ENCODE measurements around the gene NOX3. TPM values are rescaled to one million over a fixed set of nuclear protein-coding genes. Genes with fewer than 3 reads are reported as not detected.

NOX3 gene
- polyA plus RNA-seq, 1 donor from 2014 or later = 0.11 TPM

DNA sequence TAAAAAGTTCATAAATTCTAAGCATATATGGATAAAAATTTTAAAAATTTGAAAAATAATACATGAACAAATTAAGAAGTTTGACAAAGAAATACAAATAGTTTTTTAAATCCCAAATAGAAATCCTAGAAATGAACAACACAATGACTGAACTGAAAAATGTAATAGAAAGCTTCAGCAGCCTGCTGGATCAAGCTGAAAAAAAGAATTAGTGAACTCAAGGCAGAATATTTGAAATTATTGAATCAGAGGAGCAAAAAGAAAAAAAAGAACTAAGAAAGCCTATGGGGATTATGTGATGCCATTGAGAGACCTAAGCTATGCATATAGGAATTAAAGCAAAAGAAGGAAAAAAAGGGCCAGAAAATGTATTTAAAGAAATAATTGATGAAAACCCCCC lies 101.5 kb downstream of the NOX3 start:
- Histone ChIP-seq H3K4me2 (ENCODE audit: low read length) (no peak overlapping the region), H3K9ac (ENCODE audit: low read length) (no peak overlapping the region), H3K4me3 (ENCODE audit: low read length) (no peak overlapping the region), H3K27me3 (ENCODE audit: insufficient read depth, low read depth, low read length) (no peaks in the 10 kb centered on the region), H2AFZ (ENCODE audit: low read depth, low read length) (no peak overlapping the region), H3K9me3 (ENCODE audit: low read length) (peaks cover 6% of the 10 kb centered on the region), H3K27ac (ENCODE audit: low read length) (no peak overlapping the region), H3F3A (ENCODE audit: insufficient read depth, low read length, poor library complexity, severe bottlenecking) (no peaks in the 10 kb centered on the region), H4K20me1 (ENCODE audit: insufficient read depth) (no peaks in the 10 kb centered on the region), H3K9me2 (ENCODE audit: insufficient read depth, low read length) (no peaks in the 10 kb centered on the region), H3K79me2 (replicated peaks; ENCODE audit: insufficient read depth, low read length) (no peaks in the 10 kb centered on the region), H3K36me3 (ENCODE audit: insufficient read depth, low read length) (no peaks in the 10 kb centered on the region)
- TF ChIP-seq, protein P1, sequence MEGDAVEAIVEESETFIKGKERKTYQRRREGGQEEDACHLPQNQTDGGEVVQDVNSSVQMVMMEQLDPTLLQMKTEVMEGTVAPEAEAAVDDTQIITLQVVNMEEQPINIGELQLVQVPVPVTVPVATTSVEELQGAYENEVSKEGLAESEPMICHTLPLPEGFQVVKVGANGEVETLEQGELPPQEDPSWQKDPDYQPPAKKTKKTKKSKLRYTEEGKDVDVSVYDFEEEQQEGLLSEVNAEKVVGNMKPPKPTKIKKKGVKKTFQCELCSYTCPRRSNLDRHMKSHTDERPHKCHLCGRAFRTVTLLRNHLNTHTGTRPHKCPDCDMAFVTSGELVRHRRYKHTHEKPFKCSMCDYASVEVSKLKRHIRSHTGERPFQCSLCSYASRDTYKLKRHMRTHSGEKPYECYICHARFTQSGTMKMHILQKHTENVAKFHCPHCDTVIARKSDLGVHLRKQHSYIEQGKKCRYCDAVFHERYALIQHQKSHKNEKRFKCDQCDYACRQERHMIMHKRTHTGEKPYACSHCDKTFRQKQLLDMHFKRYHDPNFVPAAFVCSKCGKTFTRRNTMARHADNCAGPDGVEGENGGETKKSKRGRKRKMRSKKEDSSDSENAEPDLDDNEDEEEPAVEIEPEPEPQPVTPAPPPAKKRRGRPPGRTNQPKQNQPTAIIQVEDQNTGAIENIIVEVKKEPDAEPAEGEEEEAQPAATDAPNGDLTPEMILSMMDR (IDR thresholded peaks at IDR 0.05; ENCODE audit: poor library complexity, severe bottlenecking) = no peak
- TF ChIP-seq SMC3 (conservative IDR thresholded peaks at IDR 0.05; ENCODE audit: poor library complexity) = no peak
- no peak for TF ChIP-seq TAF1 (IDR thresholded peaks at IDR 0.05; ENCODE audit: low read depth)
- no peak for TF ChIP-seq MXI1 (conservative IDR thresholded peaks at IDR 0.05; ENCODE audit: poor library complexity, severe bottlenecking)
- no peak for TF ChIP-seq POLR2AphosphoS5 (IDR thresholded peaks at IDR 0.05)
- no peak for TF ChIP-seq EP300 (conservative IDR thresholded peaks at IDR 0.05; ENCODE audit: poor library complexity, severe bottlenecking)
- no peak for TF ChIP-seq EZH2 (IDR thresholded peaks at IDR 0.05; ENCODE audit: borderline replicate concordance, insufficient read depth, low read length, poor library complexity, severe bottlenecking)
- TF ChIP-seq, protein P2, sequence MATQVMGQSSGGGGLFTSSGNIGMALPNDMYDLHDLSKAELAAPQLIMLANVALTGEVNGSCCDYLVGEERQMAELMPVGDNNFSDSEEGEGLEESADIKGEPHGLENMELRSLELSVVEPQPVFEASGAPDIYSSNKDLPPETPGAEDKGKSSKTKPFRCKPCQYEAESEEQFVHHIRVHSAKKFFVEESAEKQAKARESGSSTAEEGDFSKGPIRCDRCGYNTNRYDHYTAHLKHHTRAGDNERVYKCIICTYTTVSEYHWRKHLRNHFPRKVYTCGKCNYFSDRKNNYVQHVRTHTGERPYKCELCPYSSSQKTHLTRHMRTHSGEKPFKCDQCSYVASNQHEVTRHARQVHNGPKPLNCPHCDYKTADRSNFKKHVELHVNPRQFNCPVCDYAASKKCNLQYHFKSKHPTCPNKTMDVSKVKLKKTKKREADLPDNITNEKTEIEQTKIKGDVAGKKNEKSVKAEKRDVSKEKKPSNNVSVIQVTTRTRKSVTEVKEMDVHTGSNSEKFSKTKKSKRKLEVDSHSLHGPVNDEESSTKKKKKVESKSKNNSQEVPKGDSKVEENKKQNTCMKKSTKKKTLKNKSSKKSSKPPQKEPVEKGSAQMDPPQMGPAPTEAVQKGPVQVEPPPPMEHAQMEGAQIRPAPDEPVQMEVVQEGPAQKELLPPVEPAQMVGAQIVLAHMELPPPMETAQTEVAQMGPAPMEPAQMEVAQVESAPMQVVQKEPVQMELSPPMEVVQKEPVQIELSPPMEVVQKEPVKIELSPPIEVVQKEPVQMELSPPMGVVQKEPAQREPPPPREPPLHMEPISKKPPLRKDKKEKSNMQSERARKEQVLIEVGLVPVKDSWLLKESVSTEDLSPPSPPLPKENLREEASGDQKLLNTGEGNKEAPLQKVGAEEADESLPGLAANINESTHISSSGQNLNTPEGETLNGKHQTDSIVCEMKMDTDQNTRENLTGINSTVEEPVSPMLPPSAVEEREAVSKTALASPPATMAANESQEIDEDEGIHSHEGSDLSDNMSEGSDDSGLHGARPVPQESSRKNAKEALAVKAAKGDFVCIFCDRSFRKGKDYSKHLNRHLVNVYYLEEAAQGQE (IDR thresholded peaks at IDR 0.05; ENCODE audit: borderline replicate concordance) = no peak
- TF ChIP-seq RAD21 (conservative IDR thresholded peaks at IDR 0.05) = no peak

DNA sequence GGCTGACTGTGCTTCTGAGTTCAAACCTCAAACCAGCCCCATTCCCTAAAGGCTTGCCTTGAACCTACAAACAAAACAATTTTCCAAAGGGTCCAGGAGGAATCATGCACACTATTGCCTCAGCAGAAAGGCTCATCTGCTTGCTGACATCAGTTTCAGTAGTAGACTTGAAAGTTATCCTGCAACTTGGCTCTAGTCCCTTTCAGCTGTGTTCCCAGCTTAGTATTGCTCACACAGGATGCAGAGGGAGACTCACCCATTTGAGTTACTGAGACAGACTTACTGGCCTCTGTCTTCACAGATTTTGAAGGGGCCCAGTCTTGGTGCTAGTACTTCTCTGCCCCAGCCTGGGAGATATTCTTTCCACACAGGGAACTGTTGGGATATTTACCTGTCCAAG lies 102.8 kb downstream of the NOX3 start:
- no peaks in the 10 kb centered on the region for H3K36me3 ChIP-seq (ENCODE audit: insufficient read depth, low read length)
- H3K27ac ChIP-seq (ENCODE audit: low read length) = no peak overlapping the region
- no peak overlapping the region for H3K4me3 ChIP-seq (ENCODE audit: low read length)

More for the DNA sequence above, 102.8 kb downstream of the NOX3 start:
- no peaks in the 10 kb centered on the region for H3K79me2 ChIP-seq (replicated peaks; ENCODE audit: insufficient read depth, low read length)
- no peaks in the 10 kb centered on the region for H3K9me2 ChIP-seq (ENCODE audit: insufficient read depth, low read length)
- no peaks in the 10 kb centered on the region for H3F3A ChIP-seq (ENCODE audit: insufficient read depth, low read length, poor library complexity, severe bottlenecking)
- H3K9me3 ChIP-seq (ENCODE audit: low read length) = peaks cover 6% of the 10 kb centered on the region
- no peak overlapping the region for H3K9ac ChIP-seq (ENCODE audit: low read length)
- no peaks in the 10 kb centered on the region for H4K20me1 ChIP-seq (ENCODE audit: insufficient read depth)
- TF ChIP-seq EZH2 (IDR thresholded peaks at IDR 0.05; ENCODE audit: borderline replicate concordance, insufficient read depth, low read length, poor library complexity, severe bottlenecking) = no peak
- no peak for TF ChIP-seq RAD21 (conservative IDR thresholded peaks at IDR 0.05)
- TF ChIP-seq, protein P2 (IDR thresholded peaks at IDR 0.05; ENCODE audit: borderline replicate concordance) = no peak
- TF ChIP-seq MXI1 (conservative IDR thresholded peaks at IDR 0.05; ENCODE audit: poor library complexity, severe bottlenecking) = no peak
- TF ChIP-seq POLR2AphosphoS5 (IDR thresholded peaks at IDR 0.05) = no peak
- TF ChIP-seq EP300 (conservative IDR thresholded peaks at IDR 0.05; ENCODE audit: poor library complexity, severe bottlenecking) = no peak
- no peak for TF ChIP-seq SMC3 (conservative IDR thresholded peaks at IDR 0.05; ENCODE audit: poor library complexity)
- TF ChIP-seq, protein P1 (IDR thresholded peaks at IDR 0.05; ENCODE audit: poor library complexity, severe bottlenecking) = no peak
- H3K27me3 ChIP-seq (ENCODE audit: insufficient read depth, low read depth, low read length) = no peaks in the 10 kb centered on the region
- no peak overlapping the region for H2AFZ ChIP-seq (ENCODE audit: low read depth, low read length)
- no peak overlapping the region for H3K4me2 ChIP-seq (ENCODE audit: low read length)

All from neural cell (in vitro differentiated cells).